ENCODE data around the gene EMP1.

EMP1 gene

GRCh38 chr12:13193505-13194231 lies 2.9 kb upstream of the EMP1 start:
- TF ChIP-seq SPI1 (IDR thresholded peaks at IDR 0.05; ENCODE audit: low read depth, low read length) (no peak), POLR2AphosphoS5 (IDR thresholded peaks at IDR 0.05; ENCODE audit: low read depth, low read length) (no peak), POLR2A (IDR thresholded peaks at IDR 0.05; ENCODE audit: low read depth, low read length) (no peak), PAX5 (IDR thresholded peaks at IDR 0.05; ENCODE audit: insufficient read depth, low read length, severe bottlenecking) (no peak), POU2F2 (IDR thresholded peaks at IDR 0.05; ENCODE audit: low read depth, low read length) (no peak), TAF1 (IDR thresholded peaks at IDR 0.05; ENCODE audit: low read depth, low read length) (no peak)
- no peak for DNase-seq (ENCODE audit: insufficient read length, low spot score)
- no peak for FAIRE-seq

GRCh38 chr12:13194401-13195110 lies 2.0 kb upstream of the EMP1 start:
- TF ChIP-seq PAX5 (IDR thresholded peaks at IDR 0.05; ENCODE audit: insufficient read depth, low read length, severe bottlenecking) (no peak), SPI1 (IDR thresholded peaks at IDR 0.05; ENCODE audit: low read depth, low read length) (no peak), POLR2A (IDR thresholded peaks at IDR 0.05; ENCODE audit: low read depth, low read length) (no peak), POLR2AphosphoS5 (IDR thresholded peaks at IDR 0.05; ENCODE audit: low read depth, low read length) (no peak), TAF1 (IDR thresholded peaks at IDR 0.05; ENCODE audit: low read depth, low read length) (no peak), POU2F2 (IDR thresholded peaks at IDR 0.05; ENCODE audit: low read depth, low read length) (no peak)
- FAIRE-seq (no peak), DNase-seq (ENCODE audit: insufficient read length, low spot score) (no peak)

GRCh38 chr12:13195250-13195649 lies 1.3 kb upstream of the EMP1 start:
- no peak for TF ChIP-seq PAX5 (IDR thresholded peaks at IDR 0.05; ENCODE audit: insufficient read depth, low read length, severe bottlenecking)
- no peak for TF ChIP-seq POU2F2 (IDR thresholded peaks at IDR 0.05; ENCODE audit: low read depth, low read length)
- TF ChIP-seq TAF1 (IDR thresholded peaks at IDR 0.05; ENCODE audit: low read depth, low read length), result no peak
- no peak for TF ChIP-seq POLR2A (IDR thresholded peaks at IDR 0.05; ENCODE audit: low read depth, low read length)
- TF ChIP-seq SPI1 (IDR thresholded peaks at IDR 0.05; ENCODE audit: low read depth, low read length), result no peak
- TF ChIP-seq POLR2AphosphoS5 (IDR thresholded peaks at IDR 0.05; ENCODE audit: low read depth, low read length), result no peak
- FAIRE-seq (no peak), DNase-seq (ENCODE audit: insufficient read length, low spot score) (no peak)

- TF ChIP-seq POLR2AphosphoS5 (IDR thresholded peaks at IDR 0.05; ENCODE audit: low read depth, low read length), result no peak
- no peak for TF ChIP-seq TAF1 (IDR thresholded peaks at IDR 0.05; ENCODE audit: low read depth, low read length)
- no peak for TF ChIP-seq SPI1 (IDR thresholded peaks at IDR 0.05; ENCODE audit: low read depth, low read length)
- no peak for TF ChIP-seq PAX5 (IDR thresholded peaks at IDR 0.05; ENCODE audit: insufficient read depth, low read length, severe bottlenecking)
- no peak for TF ChIP-seq POU2F2 (IDR thresholded peaks at IDR 0.05; ENCODE audit: low read depth, low read length)
- no peak for TF ChIP-seq POLR2A (IDR thresholded peaks at IDR 0.05; ENCODE audit: low read depth, low read length)
- DNase-seq (ENCODE audit: insufficient read length, low spot score), result no peak
These were observed 769 bp upstream of the EMP1 start for GRCh38 chr12:13195785-13196129.

GRCh38 chr12:13197032-13197431 lies 506 bp downstream of the EMP1 start:
- DNase-seq (ENCODE audit: insufficient read length, low spot score), result no peak
- TF ChIP-seq POLR2AphosphoS5 (IDR thresholded peaks at IDR 0.05; ENCODE audit: low read depth, low read length) (no peak), PAX5 (IDR thresholded peaks at IDR 0.05; ENCODE audit: insufficient read depth, low read length, severe bottlenecking) (no peak), SPI1 (IDR thresholded peaks at IDR 0.05; ENCODE audit: low read depth, low read length) (no peak), POLR2A (IDR thresholded peaks at IDR 0.05; ENCODE audit: low read depth, low read length) (no peak), POU2F2 (IDR thresholded peaks at IDR 0.05; ENCODE audit: low read depth, low read length) (no peak), TAF1 (IDR thresholded peaks at IDR 0.05; ENCODE audit: low read depth, low read length) (no peak)
- FAIRE-seq, result no peak

More at GRCh38 chr12:13195785-13196129, 769 bp upstream of the EMP1 start:
- FAIRE-seq, result no peak

GRCh38 chr12:13197526-13198143 lies 1.1 kb downstream of the EMP1 start:
- FAIRE-seq, result no peak
- TF ChIP-seq POLR2A (IDR thresholded peaks at IDR 0.05; ENCODE audit: low read depth, low read length) (no peak), SPI1 (IDR thresholded peaks at IDR 0.05; ENCODE audit: low read depth, low read length) (no peak), PAX5 (IDR thresholded peaks at IDR 0.05; ENCODE audit: insufficient read depth, low read length, severe bottlenecking) (no peak), TAF1 (IDR thresholded peaks at IDR 0.05; ENCODE audit: low read depth, low read length) (no peak), POU2F2 (IDR thresholded peaks at IDR 0.05; ENCODE audit: low read depth, low read length) (no peak), POLR2AphosphoS5 (IDR thresholded peaks at IDR 0.05; ENCODE audit: low read depth, low read length) (no peak)
- DNase-seq (ENCODE audit: insufficient read length, low spot score), result no peak

GRCh38 chr12:13198241-13198640 lies 1.7 kb downstream of the EMP1 start:
- no peak for FAIRE-seq
- no peak for DNase-seq (ENCODE audit: insufficient read length, low spot score)
- no peak for TF ChIP-seq POU2F2 (IDR thresholded peaks at IDR 0.05; ENCODE audit: low read depth, low read length)
- TF ChIP-seq POLR2AphosphoS5 (IDR thresholded peaks at IDR 0.05; ENCODE audit: low read depth, low read length), result no peak
- TF ChIP-seq SPI1 (IDR thresholded peaks at IDR 0.05; ENCODE audit: low read depth, low read length), result no peak
- TF ChIP-seq POLR2A (IDR thresholded peaks at IDR 0.05; ENCODE audit: low read depth, low read length), result no peak
- TF ChIP-seq TAF1 (IDR thresholded peaks at IDR 0.05; ENCODE audit: low read depth, low read length), result no peak
- no peak for TF ChIP-seq PAX5 (IDR thresholded peaks at IDR 0.05; ENCODE audit: insufficient read depth, low read length, severe bottlenecking)

GRCh38 chr12:13198876-13199275 lies 2.4 kb downstream of the EMP1 start:
- FAIRE-seq (no peak), DNase-seq (ENCODE audit: insufficient read length, low spot score) (no peak)
- TF ChIP-seq PAX5 (IDR thresholded peaks at IDR 0.05; ENCODE audit: insufficient read depth, low read length, severe bottlenecking) (no peak), TAF1 (IDR thresholded peaks at IDR 0.05; ENCODE audit: low read depth, low read length) (no peak), SPI1 (IDR thresholded peaks at IDR 0.05; ENCODE audit: low read depth, low read length) (no peak), POLR2A (IDR thresholded peaks at IDR 0.05; ENCODE audit: low read depth, low read length) (no peak), POLR2AphosphoS5 (IDR thresholded peaks at IDR 0.05; ENCODE audit: low read depth, low read length) (no peak), POU2F2 (IDR thresholded peaks at IDR 0.05; ENCODE audit: low read depth, low read length) (no peak)

GRCh38 chr12:13199592-13199991 lies 3.1 kb downstream of the EMP1 start:
- no peak for DNase-seq (ENCODE audit: insufficient read length, low spot score)
- TF ChIP-seq POLR2AphosphoS5 (IDR thresholded peaks at IDR 0.05; ENCODE audit: low read depth, low read length), result no peak
- TF ChIP-seq SPI1 (IDR thresholded peaks at IDR 0.05; ENCODE audit: low read depth, low read length), result no peak
- TF ChIP-seq POLR2A (IDR thresholded peaks at IDR 0.05; ENCODE audit: low read depth, low read length), result no peak
- TF ChIP-seq TAF1 (IDR thresholded peaks at IDR 0.05; ENCODE audit: low read depth, low read length), result no peak
- no peak for TF ChIP-seq POU2F2 (IDR thresholded peaks at IDR 0.05; ENCODE audit: low read depth, low read length)
- no peak for TF ChIP-seq PAX5 (IDR thresholded peaks at IDR 0.05; ENCODE audit: insufficient read depth, low read length, severe bottlenecking)
- no peak for FAIRE-seq

Data from GM12891 (cell line).